HepG2 (cell line): ENCODE measurements around the gene HEMK1. TPM values are rescaled to one million over a fixed set of nuclear protein-coding genes. Genes with fewer than 3 reads are reported as not detected.

Source experiments
- AHDC1 ChIP-seq: sonication (generic); formaldehyde crosslinking; IDR thresholded peaks from 2 replicates; pipeline ENCODE4 v1.5.1; 2020; ENCODE audit warnings: mild to moderate bottlenecking, missing genetic modification reagents, borderline replicate concordance
- ARNTL ChIP-seq: sonication (generic); formaldehyde crosslinking; IDR thresholded peaks from 2 replicates; pipeline ENCODE4 v1.4.0; 2020; ENCODE audit warnings: mild to moderate bottlenecking, missing genetic modification reagents
- ATF7 ChIP-seq, 2 experiments: fragments of 450-650 bp in 1 of 2; sonication (generic) in 1 of 2; formaldehyde crosslinking in 1 of 2; IDR thresholded peaks; 2 replicates each; pipeline versions ENCODE4 v1.4.0 to v1.6.1; 2016 to 2020; ENCODE audit warnings: antibody characterized with exemption in 1 of 2, mild to moderate bottlenecking in 1 of 2, missing genetic modification reagents in 1 of 2
- ERF ChIP-seq: IDR thresholded peaks from 2 replicates; pipeline ENCODE4 v1.6.1; 2018; ENCODE audit warnings: missing biosample characterization, missing genetic modification reagents
- FOXJ3 ChIP-seq: sonication (generic); formaldehyde crosslinking; IDR thresholded peaks from 2 replicates; pipeline ENCODE4 v1.4.0; 2020; ENCODE audit warnings: missing genetic modification reagents, mild to moderate bottlenecking, borderline replicate concordance
- GABPB1 ChIP-seq: IDR thresholded peaks from 2 replicates; pipeline ENCODE4 v1.6.1; 2016; ENCODE audit warnings: mild to moderate bottlenecking, missing genetic modification reagents, moderate library complexity, missing compliant biosample characterization
- GRHL1 ChIP-seq: sonication (generic); formaldehyde crosslinking; conservative IDR thresholded peaks from 2 replicates; pipeline ENCODE4 v1.8.0; 2022; ENCODE audit warnings: missing genetic modification reagents
- PHF21A ChIP-seq: sonication (generic); formaldehyde crosslinking; IDR thresholded peaks from 2 replicates; pipeline ENCODE4 v1.5.0; 2020; ENCODE audit warnings: mild to moderate bottlenecking, missing genetic modification reagents
- RXRB ChIP-seq: IDR thresholded peaks from 2 replicates; pipeline ENCODE4 v1.6.1; 2016; ENCODE audit warnings: borderline replicate concordance, missing genetic modification reagents, missing compliant biosample characterization
- SRSF9 ChIP-seq: fragments of 200-400 bp; formaldehyde crosslinking; IDR thresholded peaks from 2 replicates; pipeline ENCODE4 v1.6.1; 2018; ENCODE audit warnings: borderline replicate concordance, mild to moderate bottlenecking, low read depth, low read length; ENCODE audit not compliant: insufficient read depth, poor library complexity, severe bottlenecking
- ZNF296 ChIP-seq: sonication (generic); formaldehyde crosslinking; conservative IDR thresholded peaks from 2 replicates; pipeline ENCODE4 v1.5.0; 2020; ENCODE audit warnings: mild to moderate bottlenecking, missing genetic modification reagents
- ZNF3 ChIP-seq: IDR thresholded peaks from 2 replicates; pipeline ENCODE4 v1.7.0; 2017; ENCODE audit warnings: inconsistent platforms
- ZNF713 ChIP-seq: sonication (generic); formaldehyde crosslinking; IDR thresholded peaks from 2 replicates; pipeline ENCODE4 v1.4.0; 2020; ENCODE audit warnings: mild to moderate bottlenecking, missing genetic modification reagents
- ZNF775 ChIP-seq: sonication (generic); formaldehyde crosslinking; IDR thresholded peaks from 2 replicates; pipeline ENCODE4 v1.4.0; 2020; ENCODE audit warnings: missing genetic modification reagents, mild to moderate bottlenecking, moderate library complexity, borderline replicate concordance
- polyA plus RNA-seq, 8 experiments: library from polyadenylated mRNA; depleted of rRNA in 3 of 8; stranded (reverse) in 7 of 8; unstranded in 1 of 8; fragments of >200 nt; fragmentation: Illumina TruSeq in 4 of 8; extraction: Trizol in 4 of 8; gene quantifications; 2 replicates each; pipeline versions ENCODE4 v1.2.1 to v1.2.3, GENCODE V29; 2011 to 2016; ENCODE audit warnings: low read depth in 4 of 8, missing spikeins in 1 of 8, mixed read lengths in 1 of 8; ENCODE audit not compliant: insufficient read depth in 1 of 8
- total RNA-seq, 5 experiments: library from RNA; depleted of rRNA; stranded (reverse); fragments of >200 nt; fragmentation: Illumina TruSeq; extraction: Trizol; gene quantifications; 2 replicates each; pipeline ENCODE4 v1.2.3, GENCODE V29; 2016; ENCODE audit warnings: low read depth in 1 of 5
- TF ChIP-seq, protein P1 (sequence below): sonication (generic); formaldehyde crosslinking; IDR thresholded peaks from 2 replicates; pipeline ENCODE4 v1.4.0; 2020; ENCODE audit warnings: missing genetic modification reagents, borderline replicate concordance
- TF ChIP-seq, protein P2 (sequence below): IDR thresholded peaks from 2 replicates; pipeline ENCODE4 v1.6.1; 2016; ENCODE audit warnings: mild to moderate bottlenecking

Gene HEMK1
- total and polyA plus RNA-seq, 2 of the 13 experiments (the other 11 are each of a cell fraction or from before 2014, with no cell fraction given), result 9.8 to 12.6 TPM

DNA sequence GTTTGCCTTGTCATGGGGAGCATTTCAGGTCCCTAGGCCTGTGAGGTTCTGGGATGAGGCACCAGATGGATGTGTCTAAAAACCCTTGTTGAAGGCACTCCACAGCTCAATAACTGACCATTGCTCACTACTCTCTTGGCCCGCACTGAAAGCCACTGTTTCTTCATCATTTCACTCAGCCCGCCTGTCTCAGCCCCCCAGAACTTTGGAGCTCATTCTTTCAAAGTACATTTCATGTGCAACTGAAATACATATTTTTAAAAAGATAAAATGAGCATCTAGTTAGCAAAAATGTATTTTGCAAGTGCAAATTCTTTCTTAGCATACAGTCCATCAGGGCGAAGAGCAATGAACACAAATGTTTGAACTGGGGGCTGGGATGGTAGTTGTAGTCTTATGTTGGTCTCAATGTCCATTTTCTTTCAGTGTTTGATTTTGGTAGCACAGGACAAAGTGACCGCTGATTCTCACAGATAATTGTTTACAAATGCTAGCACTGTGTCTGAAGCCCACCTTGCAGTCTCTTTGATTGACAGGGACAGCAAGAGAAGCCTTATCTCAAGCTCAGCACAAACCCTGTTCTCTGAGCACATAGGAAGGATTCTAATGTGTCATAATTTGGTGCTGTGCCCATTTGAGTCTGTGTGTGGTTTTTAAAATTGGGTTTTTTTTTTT is 19.6 kb downstream of the HEMK1 start (continued):
- TF ChIP-seq, protein P1, sequence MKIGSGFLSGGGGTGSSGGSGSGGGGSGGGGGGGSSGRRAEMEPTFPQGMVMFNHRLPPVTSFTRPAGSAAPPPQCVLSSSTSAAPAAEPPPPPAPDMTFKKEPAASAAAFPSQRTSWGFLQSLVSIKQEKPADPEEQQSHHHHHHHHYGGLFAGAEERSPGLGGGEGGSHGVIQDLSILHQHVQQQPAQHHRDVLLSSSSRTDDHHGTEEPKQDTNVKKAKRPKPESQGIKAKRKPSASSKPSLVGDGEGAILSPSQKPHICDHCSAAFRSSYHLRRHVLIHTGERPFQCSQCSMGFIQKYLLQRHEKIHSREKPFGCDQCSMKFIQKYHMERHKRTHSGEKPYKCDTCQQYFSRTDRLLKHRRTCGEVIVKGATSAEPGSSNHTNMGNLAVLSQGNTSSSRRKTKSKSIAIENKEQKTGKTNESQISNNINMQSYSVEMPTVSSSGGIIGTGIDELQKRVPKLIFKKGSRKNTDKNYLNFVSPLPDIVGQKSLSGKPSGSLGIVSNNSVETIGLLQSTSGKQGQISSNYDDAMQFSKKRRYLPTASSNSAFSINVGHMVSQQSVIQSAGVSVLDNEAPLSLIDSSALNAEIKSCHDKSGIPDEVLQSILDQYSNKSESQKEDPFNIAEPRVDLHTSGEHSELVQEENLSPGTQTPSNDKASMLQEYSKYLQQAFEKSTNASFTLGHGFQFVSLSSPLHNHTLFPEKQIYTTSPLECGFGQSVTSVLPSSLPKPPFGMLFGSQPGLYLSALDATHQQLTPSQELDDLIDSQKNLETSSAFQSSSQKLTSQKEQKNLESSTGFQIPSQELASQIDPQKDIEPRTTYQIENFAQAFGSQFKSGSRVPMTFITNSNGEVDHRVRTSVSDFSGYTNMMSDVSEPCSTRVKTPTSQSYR (CRISPR knock-in tag), result peak; percentile 86; the same call in 1 of the 2 replicates
- peak; percentile 39; the same call in 1 of the 2 replicates for TF ChIP-seq ZNF296
- peak; percentile 54; the same call in 1 of the 2 replicates for TF ChIP-seq RXRB
- TF ChIP-seq GRHL1, result no peak
- peak; percentile 63 for TF ChIP-seq ERF (CRISPR knock-in tag)
- TF ChIP-seq, protein P2, sequence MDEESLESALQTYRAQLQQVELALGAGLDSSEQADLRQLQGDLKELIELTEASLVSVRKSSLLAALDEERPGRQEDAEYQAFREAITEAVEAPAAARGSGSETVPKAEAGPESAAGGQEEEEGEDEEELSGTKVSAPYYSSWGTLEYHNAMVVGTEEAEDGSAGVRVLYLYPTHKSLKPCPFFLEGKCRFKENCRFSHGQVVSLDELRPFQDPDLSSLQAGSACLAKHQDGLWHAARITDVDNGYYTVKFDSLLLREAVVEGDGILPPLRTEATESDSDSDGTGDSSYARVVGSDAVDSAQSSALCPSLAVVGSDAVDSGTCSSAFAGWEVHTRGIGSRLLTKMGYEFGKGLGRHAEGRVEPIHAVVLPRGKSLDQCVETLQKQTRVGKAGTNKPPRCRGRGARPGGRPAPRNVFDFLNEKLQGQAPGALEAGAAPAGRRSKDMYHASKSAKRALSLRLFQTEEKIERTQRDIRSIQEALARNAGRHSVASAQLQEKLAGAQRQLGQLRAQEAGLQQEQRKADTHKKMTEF (CRISPR knock-in tag), result peak; percentile 35
- peak; percentile 65; the same call in 1 of the 2 replicates for TF ChIP-seq AHDC1 (CRISPR knock-in tag)
- 0 out of 2 replicates have a peak, but pooled peaks have one; percentile 35 for TF ChIP-seq ARNTL (CRISPR knock-in tag)
- peak; percentile 75; the same call in 1 of the 2 replicates for TF ChIP-seq FOXJ3 (CRISPR knock-in tag)
- TF ChIP-seq ZNF775 (CRISPR knock-in tag), result 0 out of 2 replicates have a peak, but pooled peaks have one; percentile 16
- peak; percentile 29; the same call in 1 of the 2 replicates for TF ChIP-seq ZNF3
- no peak for TF ChIP-seq ATF7 (IDR thresholded peaks at IDR 0.05)
- TF ChIP-seq ATF7 (CRISPR knock-in tag; IDR thresholded peaks at IDR 0.05), result no peak
- TF ChIP-seq PHF21A (CRISPR knock-in tag), result peak; percentile 82
- TF ChIP-seq SRSF9, result no peak
- TF ChIP-seq GABPB1 (CRISPR knock-in tag), result 0 out of 2 replicates have a peak, but pooled peaks have one; percentile 11
- no peak for TF ChIP-seq ZNF713 (CRISPR knock-in tag)
